ENCODE results near the gene PTPA. TPM values are rescaled to one million over a fixed set of nuclear protein-coding genes. Genes with fewer than 3 reads are reported as not detected.

PTPA gene
- total RNA-seq, 1 experiment from 2014 or later, result 182 TPM

GRCh38 chr9:129138144-129138462, 26.9 kb downstream of the PTPA start:
- Histone ChIP-seq H3K27ac (no peak overlapping the region), H3K4me1 (replicated peaks; ENCODE audit: insufficient read depth) (peaks cover 39% of the 10 kb centered on the region), H3F3A (ENCODE audit: insufficient read depth, low read depth) (peaks cover 20% of the 10 kb centered on the region; the same call in 1 of the 2 replicates), H3K4me3 (no peak overlapping the region), H3K9me3 (ENCODE audit: insufficient read depth, low read depth) (no peaks in the 10 kb centered on the region), H3K79me2 (ENCODE audit: low read depth) (peaks cover 19% of the 10 kb centered on the region), H2AFZ (no peak overlapping the region), H3K36me3 (ENCODE audit: low read depth) (0 out of 2 replicates have a peak, but pooled peaks cover under 1% of the 10 kb centered on the region), H3K9me2 (ENCODE audit: insufficient read depth) (no peaks in the 10 kb centered on the region), H4K20me1 (ENCODE audit: insufficient read depth) (no peaks in the 10 kb centered on the region), H3K4me2 (no peak overlapping the region), H3K27me3 (ENCODE audit: insufficient read depth, low read depth) (no peaks in the 10 kb centered on the region)
- intact Hi-C loops (cut with micrococcal nuclease; ENCODE audit: unreplicated experiment), result no loop called here
- ChIA-PET CTCF (interaction anchor here (0.7 to 2.7 kb wide), 2 partner anchors 475 to 486 kb away, joined by 3 to 10 read pairs; no protein-coding TSS in a partner anchor), POLR2A (ENCODE audit: unreplicated experiment) (interaction anchor here (0.5 kb wide), 1 partner anchor 470 kb away, joined by 3 read pairs; no protein-coding TSS in a partner anchor)
- no peak for TF ChIP-seq CTCF (conservative IDR thresholded peaks at IDR 0.05)
- no peak for TF ChIP-seq EZH2 (IDR thresholded peaks at IDR 0.05; ENCODE audit: low read depth)
- no peak for DNase-seq
- BruUV-seq (replicated peaks), result no TSS peak

- no TSS peak for BruUV-seq (replicated peaks)
- Histone ChIP-seq H4K20me1 (ENCODE audit: insufficient read depth) (no peaks in the 10 kb centered on the region), H3K9me2 (ENCODE audit: insufficient read depth) (no peaks in the 10 kb centered on the region), H2AFZ (no peak overlapping the region), H3K36me3 (ENCODE audit: low read depth) (0 out of 2 replicates have a peak, but pooled peaks cover 5% of the 10 kb centered on the region), H3K27ac (no peak overlapping the region), H3F3A (ENCODE audit: insufficient read depth, low read depth) (peaks cover 24% of the 10 kb centered on the region; the same call in 1 of the 2 replicates), H3K27me3 (ENCODE audit: insufficient read depth, low read depth) (no peaks in the 10 kb centered on the region), H3K9me3 (ENCODE audit: insufficient read depth, low read depth) (no peaks in the 10 kb centered on the region), H3K4me1 (replicated peaks; ENCODE audit: insufficient read depth) (peaks cover 42% of the 10 kb centered on the region), H3K79me2 (ENCODE audit: low read depth) (peaks cover 19% of the 10 kb centered on the region), H3K4me3 (no peak overlapping the region), H3K4me2 (peak overlapping the region; percentile 100)
- TF ChIP-seq EZH2 (IDR thresholded peaks at IDR 0.05; ENCODE audit: low read depth), result no peak
- no peak for TF ChIP-seq CTCF (conservative IDR thresholded peaks at IDR 0.05)
- ChIA-PET CTCF (interaction anchor here (0.5 to 2.7 kb wide), 10 partner anchors 31 to 485 kb away, joined by 3 to 10 read pairs (median 3); partner anchors contain the start of gene C9orf50), POLR2A (ENCODE audit: unreplicated experiment) (interaction anchor here (0.6 kb wide), 1 partner anchor 52 kb away, joined by 4 read pairs; no protein-coding TSS in a partner anchor)
- intact Hi-C loops (cut with micrococcal nuclease; ENCODE audit: unreplicated experiment), result loop anchor here (1.0 kb wide), 3 partner anchors 344 to 486 kb away; no protein-coding TSS in a partner anchor
- DNase-seq, result no peak
These were observed 27.4 kb downstream of the PTPA start for GRCh38 chr9:129138476-129139232.

- H3K9me3 ChIP-seq (ENCODE audit: insufficient read depth, low read depth), result no peaks in the 10 kb centered on the region
- peak overlapping the region; percentile 100 for H3K27ac ChIP-seq
- no peak overlapping the region for H2AFZ ChIP-seq
- H3K4me3 ChIP-seq, result peak overlapping the region; percentile 91; the same call in 1 of the 2 replicates
- TF ChIP-seq EZH2 (IDR thresholded peaks at IDR 0.05; ENCODE audit: low read depth), result no peak
- peak; percentile 97 for TF ChIP-seq CTCF (conservative IDR thresholded peaks at IDR 0.05)
- peaks cover 30% of the 10 kb centered on the region; the same call in 1 of the 2 replicates for H3F3A ChIP-seq (ENCODE audit: insufficient read depth, low read depth)
- H4K20me1 ChIP-seq (ENCODE audit: insufficient read depth), result no peaks in the 10 kb centered on the region
- peaks cover 42% of the 10 kb centered on the region for H3K4me1 ChIP-seq (replicated peaks; ENCODE audit: insufficient read depth)
- ChIA-PET POLR2A (ENCODE audit: unreplicated experiment) (interaction anchor here (0.6 to 1.7 kb wide), 15 partner anchors 28 to 483 kb away, joined by 3 to 22 read pairs (median 5); partner anchors contain the start of gene IER5L), CTCF (interaction anchor here (0.5 to 2.7 kb wide), 21 partner anchors 8 to 644 kb away, joined by 3 to 21 read pairs (median 4); partner anchors contain the start of genes C9orf50 and IER5L)
- peak; percentile 65 to 81 for DNase-seq
- H3K4me2 ChIP-seq, result peak overlapping the region; percentile 100
- H3K27me3 ChIP-seq (ENCODE audit: insufficient read depth, low read depth), result no peaks in the 10 kb centered on the region
- peaks cover 19% of the 10 kb centered on the region for H3K79me2 ChIP-seq (ENCODE audit: low read depth)
- 0 out of 2 replicates have a peak, but pooled peaks cover 5% of the 10 kb centered on the region for H3K36me3 ChIP-seq (ENCODE audit: low read depth)
- intact Hi-C loops (cut with micrococcal nuclease; ENCODE audit: unreplicated experiment), result loop anchor here (1.0 kb wide), 3 partner anchors 343 to 485 kb away; no protein-coding TSS in a partner anchor
- no TSS peak for BruUV-seq (replicated peaks)
- H3K9me2 ChIP-seq (ENCODE audit: insufficient read depth), result no peaks in the 10 kb centered on the region
These were observed 28.2 kb downstream of the PTPA start for GRCh38 chr9:129139233-129139992.

All from PC-9 (cell line).